Measurements from ENCODE around the gene TBK1.
"Not testable (repeated sequence)": the region's sequence is repeated elsewhere in the genome, so short reads cannot be mapped to it uniquely, and the experiment has no call there.

- TF ChIP-seq, protein P1, sequence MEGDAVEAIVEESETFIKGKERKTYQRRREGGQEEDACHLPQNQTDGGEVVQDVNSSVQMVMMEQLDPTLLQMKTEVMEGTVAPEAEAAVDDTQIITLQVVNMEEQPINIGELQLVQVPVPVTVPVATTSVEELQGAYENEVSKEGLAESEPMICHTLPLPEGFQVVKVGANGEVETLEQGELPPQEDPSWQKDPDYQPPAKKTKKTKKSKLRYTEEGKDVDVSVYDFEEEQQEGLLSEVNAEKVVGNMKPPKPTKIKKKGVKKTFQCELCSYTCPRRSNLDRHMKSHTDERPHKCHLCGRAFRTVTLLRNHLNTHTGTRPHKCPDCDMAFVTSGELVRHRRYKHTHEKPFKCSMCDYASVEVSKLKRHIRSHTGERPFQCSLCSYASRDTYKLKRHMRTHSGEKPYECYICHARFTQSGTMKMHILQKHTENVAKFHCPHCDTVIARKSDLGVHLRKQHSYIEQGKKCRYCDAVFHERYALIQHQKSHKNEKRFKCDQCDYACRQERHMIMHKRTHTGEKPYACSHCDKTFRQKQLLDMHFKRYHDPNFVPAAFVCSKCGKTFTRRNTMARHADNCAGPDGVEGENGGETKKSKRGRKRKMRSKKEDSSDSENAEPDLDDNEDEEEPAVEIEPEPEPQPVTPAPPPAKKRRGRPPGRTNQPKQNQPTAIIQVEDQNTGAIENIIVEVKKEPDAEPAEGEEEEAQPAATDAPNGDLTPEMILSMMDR (IDR thresholded peaks at IDR 0.05) = not testable (repeated sequence)
- not testable (repeated sequence) for TF ChIP-seq POLR2A (IDR thresholded peaks at IDR 0.05)
These were observed 71.9 kb downstream of the TBK1 start for GRCh38 chr12:64523565-64524444.
